HG03095 (cell line): ENCODE data around the gene CNTNAP3B.
"Not testable (repeated sequence)": the region's sequence is repeated elsewhere in the genome, so short reads cannot be mapped to it uniquely, and the experiment has no call there.

Experiments used
- ATAC-seq: cut with Tn5 transposase; IDR thresholded peaks from one replicate; pipeline ENCODE4 v1.9.1; 2021; ENCODE audit warnings: moderate library complexity; ENCODE audit not compliant: unreplicated experiment

CNTNAP3B gene

GRCh38 chr9:42129073-42129729, at the start of gene CNTNAP3B:
TSS of gene CNTNAP3B (minus strand) at chr9:42129426. CDS start at chr9:42129094, 332 bp downstream.
- ATAC-seq = not testable (repeated sequence)

DNA sequence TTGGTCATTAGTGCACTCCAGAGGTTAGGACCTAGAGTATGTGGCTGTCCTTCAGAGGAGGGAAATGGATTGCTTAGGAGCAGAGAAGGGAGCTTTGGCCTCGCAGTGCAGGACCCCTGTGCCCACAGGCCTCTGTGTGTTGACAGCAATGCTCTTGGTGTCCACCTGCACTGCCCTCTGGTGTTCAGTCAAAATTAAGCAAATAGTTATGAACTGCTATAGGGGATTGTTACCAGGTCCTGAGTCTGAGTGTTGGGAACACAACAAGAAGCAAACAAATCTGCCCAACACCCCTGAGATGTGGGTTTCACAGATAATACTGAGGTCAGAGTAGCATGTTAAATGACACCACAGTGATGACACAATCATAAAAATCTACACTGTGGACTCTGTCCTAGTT, 31.1 kb upstream of the CNTNAP3B start:
- not testable (repeated sequence) for ATAC-seq

DNA sequence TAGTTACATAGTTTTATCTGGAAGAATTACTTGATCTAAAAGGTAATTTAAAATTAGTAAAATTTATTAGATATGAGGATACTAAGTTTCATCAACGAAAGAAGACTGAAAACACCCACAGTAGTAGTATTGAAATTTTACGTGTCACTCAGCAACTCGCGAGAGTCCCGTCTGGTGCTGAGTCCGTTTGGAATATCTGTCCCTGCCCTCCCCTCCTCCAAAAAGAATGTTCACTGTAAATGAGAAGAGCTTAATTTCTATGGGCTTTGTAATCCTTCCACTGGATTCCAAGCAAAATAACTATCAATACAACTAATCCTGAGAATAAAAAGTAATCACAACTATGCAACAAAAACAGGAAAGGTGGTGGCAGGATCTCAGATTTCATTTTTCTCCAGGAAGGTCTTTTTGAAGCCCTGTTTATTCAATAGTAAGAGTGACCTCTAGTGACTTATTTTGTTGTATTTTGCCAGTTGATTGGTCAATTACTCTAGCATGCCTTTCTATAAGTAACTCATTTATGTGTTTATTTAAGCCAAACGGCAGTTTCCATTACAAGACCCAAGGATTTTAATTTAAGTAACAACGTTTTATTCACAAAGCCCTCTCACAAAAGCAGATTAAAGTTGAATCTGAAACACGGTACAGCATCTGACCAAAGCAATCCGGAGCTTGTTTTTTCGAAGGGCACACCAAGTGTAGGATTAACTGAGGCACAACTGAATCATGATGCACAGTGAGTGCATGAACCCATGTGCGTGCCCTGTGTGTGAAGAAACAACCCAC, 2.0 kb downstream of the CNTNAP3B start:
- not testable (repeated sequence) for ATAC-seq

DNA sequence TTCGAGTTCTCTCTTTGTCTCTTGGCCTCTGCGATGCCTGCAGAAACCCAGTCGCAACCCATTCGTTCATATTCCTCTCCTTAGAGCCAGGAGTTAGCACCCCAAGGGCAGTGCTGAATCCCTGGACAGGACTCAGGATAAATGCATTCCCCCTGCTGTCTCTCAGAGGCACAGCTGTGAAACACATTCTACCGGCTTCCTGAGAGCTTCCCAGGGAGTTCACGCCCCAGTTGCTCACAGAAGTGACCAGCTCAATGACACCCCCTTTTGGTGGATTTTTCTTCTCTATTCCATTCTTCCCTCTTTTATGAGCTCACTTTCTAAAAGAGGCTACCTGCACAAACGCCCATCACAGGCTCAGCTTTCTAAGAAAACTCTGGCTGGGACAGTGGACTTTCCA, 8.2 kb downstream of the CNTNAP3B start:
- not testable (repeated sequence) for ATAC-seq

- not testable (repeated sequence) for ATAC-seq
Observed at GRCh38 chr9:42095929-42096328, 33.3 kb downstream of the CNTNAP3B start.

DNA sequence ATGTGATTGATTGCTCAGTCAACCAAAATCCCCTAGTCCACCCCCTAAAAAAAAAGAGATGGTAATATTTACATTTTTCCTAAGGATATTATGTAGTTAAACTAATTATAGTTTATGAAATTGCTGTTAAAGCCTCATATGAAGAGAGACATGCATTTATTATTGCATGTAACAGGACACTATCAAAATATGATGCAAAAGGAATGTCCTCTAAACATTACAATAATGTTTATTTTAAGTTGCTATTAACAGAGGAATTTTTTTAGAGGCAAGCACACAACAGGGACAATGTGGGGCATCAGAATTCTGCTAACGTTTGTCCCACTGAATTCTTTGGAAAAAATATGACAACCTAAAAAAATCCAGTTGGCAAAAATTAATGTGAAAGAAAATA, 44.7 kb downstream of the CNTNAP3B start:
- not testable (repeated sequence) for ATAC-seq

DNA sequence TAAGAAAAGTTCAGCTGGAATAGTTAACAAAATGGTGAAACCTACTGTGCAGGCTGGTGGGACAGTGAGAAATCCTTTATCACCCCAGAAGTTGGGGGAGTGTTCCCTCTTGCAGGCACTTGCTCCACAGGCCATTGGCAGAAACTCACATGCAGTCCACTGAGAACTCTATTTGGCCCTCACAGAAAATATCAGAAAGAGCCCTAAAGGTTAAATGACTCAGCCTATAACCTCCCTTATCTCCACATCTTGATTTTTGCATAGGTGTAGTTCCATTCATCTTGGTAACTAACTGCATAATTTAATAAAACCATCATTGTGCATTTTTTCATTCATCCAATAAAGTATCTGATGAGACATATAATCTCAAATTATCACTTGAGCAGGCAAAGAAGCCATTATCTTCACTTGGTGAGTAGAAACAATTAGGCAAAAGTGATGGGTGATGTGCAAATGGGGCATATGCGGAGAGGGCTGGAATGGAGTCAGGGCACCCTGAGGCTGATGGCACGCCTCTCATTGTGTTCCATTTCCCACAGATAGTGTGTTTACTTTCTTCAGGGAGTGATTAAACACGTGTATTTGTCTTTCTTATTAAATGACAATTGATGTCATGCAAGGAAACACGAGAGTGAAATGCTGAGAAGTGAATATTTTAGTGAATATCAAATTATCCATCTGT, 45.2 kb downstream of the CNTNAP3B start:
- ATAC-seq = not testable (repeated sequence)

- not testable (repeated sequence) for ATAC-seq
Observed at GRCh38 chr9:42080376-42080775, 48.9 kb downstream of the CNTNAP3B start.

GRCh38 chr9:42074868-42075267, 54.4 kb downstream of the CNTNAP3B start:
- not testable (repeated sequence) for ATAC-seq

GRCh38 chr9:42071026-42071425, 58.2 kb downstream of the CNTNAP3B start:
- ATAC-seq = not testable (repeated sequence)

DNA sequence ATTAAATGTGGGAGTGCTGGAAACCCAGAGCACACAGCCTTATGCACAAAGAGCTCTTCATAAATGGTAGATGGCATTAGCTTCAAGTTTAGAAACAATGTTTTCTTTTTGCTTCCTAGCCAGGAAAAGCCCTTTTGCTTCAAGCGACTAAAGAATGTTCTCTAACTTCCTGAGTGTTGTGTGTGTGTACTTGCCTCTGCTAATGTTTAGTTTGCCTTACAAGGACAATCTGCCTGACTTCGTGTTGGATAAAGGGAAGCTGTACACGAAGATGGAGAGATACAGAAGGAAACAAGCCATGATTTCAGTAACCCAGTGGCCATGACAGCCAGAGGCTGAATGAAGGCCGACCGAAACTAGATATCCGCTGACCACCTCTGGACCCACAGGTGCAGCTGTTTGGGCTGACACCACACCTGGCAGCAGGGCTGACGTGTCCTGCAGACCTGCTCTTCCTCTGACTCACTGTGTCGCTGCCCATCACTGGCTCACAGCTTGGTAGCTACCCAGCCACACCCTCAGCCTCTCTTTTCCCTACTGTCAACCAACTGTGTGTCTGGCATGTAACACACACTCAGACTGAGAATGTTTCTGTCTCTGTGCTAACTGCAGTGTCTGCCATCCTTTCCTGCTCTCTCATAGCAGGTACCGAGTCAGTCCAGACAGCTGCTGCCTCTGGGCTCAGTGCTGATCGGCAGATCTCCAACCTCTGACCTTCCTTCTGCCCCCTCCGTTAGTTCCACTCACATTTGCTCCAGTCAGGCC, 59.0 kb downstream of the CNTNAP3B start:
- not testable (repeated sequence) for ATAC-seq

DNA sequence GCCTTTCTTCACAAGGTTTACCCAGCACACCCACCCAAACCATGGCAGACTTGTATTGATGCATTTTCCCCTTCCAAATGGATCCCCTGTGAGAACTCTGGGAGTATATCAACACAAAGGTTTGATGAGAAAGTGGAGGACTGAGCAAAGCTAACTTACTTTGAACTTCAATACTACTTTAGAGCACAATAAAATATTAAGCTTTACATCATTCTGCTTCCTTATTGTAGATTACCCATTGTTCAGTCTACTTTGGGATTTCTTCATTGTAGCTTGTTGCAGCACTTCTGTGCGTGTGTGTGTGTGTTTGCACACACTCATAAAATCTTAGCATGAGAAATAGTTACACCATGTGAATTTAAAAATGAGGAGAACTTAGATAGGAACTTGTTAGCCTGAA, 75.4 kb downstream of the CNTNAP3B start:
- ATAC-seq = not testable (repeated sequence)

GRCh38 chr9:42050701-42051100, 78.5 kb downstream of the CNTNAP3B start:
- not testable (repeated sequence) for ATAC-seq

DNA sequence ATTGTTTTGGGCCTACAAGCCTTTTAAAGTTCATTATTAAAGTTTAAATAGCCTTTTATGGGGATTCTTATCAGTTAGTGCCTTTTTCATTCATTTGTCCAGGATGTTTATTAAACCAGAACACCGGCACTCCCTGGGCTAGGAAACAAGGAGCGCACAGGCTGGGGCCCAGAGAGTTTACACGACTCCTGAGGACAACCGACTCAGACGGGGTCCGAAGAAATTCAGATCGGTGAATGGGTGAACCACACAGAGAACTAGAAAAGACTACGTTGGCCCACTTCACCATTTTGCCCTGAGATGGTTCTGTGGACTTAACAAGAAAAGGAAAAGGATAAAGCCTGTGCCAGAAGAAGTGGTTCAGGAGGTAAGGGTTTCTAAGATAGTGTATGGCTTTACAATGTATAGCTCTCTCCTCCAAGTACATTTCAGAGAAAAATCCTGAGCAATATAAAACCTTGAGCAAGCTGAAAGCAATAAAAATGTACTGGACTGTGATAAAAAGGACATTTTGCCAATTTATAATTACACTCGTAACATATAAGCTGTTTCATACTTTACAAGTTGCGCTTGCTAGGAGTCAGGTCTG, 84.7 kb downstream of the CNTNAP3B start:
- ATAC-seq = not testable (repeated sequence)

DNA sequence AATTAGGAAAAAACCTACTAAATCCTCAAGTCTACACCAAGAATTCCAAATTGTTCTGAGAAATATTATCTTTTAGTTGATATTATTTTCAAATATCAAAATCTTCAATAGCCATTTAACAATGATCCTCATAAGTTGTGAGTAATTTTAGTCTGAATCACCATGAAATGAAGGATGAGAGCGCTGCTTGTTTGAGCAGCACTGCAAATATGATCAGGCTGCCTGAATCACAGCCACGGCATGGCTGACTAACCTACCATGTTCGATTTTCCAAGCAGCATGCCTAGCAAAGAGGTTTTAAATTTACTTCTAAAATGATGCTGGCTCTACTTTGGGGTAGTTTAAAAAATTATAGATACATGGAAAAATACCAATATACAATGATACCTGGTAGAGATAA, 95.7 kb downstream of the CNTNAP3B start:
- ATAC-seq = not testable (repeated sequence)

DNA sequence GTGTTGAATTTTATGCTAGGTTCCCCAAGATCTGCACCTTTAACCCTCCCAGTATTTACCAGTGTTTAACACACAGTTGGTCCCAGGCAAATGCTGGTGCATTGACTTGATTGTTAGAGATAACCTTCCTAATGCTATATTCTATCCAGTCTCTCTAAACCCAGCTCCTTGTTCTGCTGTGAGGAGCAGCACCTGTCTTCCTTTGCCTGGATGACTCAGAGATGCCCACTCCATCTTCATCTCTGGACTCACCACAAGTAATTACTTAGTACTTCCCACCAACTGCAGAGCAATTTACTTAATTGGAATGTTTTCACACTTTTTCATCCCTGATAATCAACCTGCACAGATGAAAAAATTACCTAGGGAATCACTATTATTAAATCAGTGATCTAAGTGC, 108.6 kb downstream of the CNTNAP3B start:
- ATAC-seq = not testable (repeated sequence)

GRCh38 chr9:42018220-42018922, 110.9 kb downstream of the CNTNAP3B start:
- ATAC-seq = not testable (repeated sequence)

DNA sequence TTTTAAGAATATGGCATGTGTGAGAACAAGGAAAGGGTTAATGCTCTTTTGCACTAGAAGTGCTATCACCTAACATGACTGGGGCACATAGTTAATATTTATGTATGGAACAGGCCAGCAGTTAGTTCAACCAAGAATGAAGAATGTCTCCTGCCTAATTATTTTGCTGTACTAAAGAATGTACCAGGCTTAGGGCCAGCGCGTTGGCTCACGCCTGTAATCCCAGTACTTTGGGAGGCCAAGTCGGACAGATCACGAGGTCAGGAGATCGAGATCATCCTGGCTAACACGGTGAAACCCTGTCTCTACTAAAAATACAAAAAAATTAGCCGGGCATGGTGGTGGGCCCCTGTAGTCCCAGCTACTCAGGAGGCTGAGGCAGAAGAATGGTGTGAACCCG, 114.9 kb downstream of the CNTNAP3B start:
- not testable (repeated sequence) for ATAC-seq

DNA sequence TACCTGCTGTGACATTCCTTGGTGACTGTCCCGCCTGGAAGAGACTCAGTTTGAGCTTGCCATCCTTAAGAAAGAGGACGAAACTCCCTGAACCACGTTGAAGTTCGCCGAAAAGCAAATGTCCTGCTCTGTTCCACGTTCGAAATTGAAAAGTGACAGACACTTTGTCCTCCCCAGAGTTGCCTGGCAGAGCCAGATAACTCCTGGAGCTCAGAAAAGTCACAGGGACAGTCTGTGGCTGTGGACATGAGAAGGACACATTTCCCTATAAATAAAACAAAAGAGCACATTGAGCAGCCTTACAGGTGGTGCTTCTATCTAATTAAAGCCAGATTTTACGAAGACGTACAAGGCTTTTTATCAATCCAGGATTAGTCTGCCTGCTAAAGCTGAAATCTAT, 137.6 kb downstream of the CNTNAP3B start:
- ATAC-seq = not testable (repeated sequence)

- not testable (repeated sequence) for ATAC-seq
Observed at GRCh38 chr9:41980271-41980670, 149.0 kb downstream of the CNTNAP3B start.
